H9 (cell line): ENCODE results near the gene FEZ2. TPM values are rescaled to one million over a fixed set of nuclear protein-coding genes. Genes with fewer than 3 reads are reported as not detected.

Source experiments
- DNase-seq: peaks from one replicate; pipeline ENCODE4 v3.0.0-alpha.2; 2017
- H2AFZ ChIP-seq: one replicate; pipeline ENCODE4 v1.6.1; 2013; ENCODE audit warnings: mild to moderate bottlenecking, low read length, control low read depth, moderate library complexity
- H2AK5ac ChIP-seq: 2 replicates; pipeline ENCODE4 v1.6.1; 2013; ENCODE audit warnings: low read length, control low read depth, mixed read lengths; ENCODE audit not compliant: insufficient read length
- H2BK120ac ChIP-seq: one replicate; pipeline ENCODE4 v1.6.1; 2013; ENCODE audit warnings: low read depth, mild to moderate bottlenecking, low read length, control low read depth, inconsistent platforms; ENCODE audit not compliant: poor library complexity, severe bottlenecking
- H2BK12ac ChIP-seq: 2 replicates; pipeline ENCODE4 v1.6.1; 2013; ENCODE audit warnings: low read length, control low read depth, mixed read lengths, low read depth; ENCODE audit not compliant: insufficient read length
- H2BK15ac ChIP-seq: 2 replicates; pipeline ENCODE4 v1.6.1; 2013; ENCODE audit warnings: low read depth, low read length, control low read depth
- H2BK20ac ChIP-seq: one replicate; pipeline ENCODE4 v1.6.1; 2013; ENCODE audit warnings: low read depth, mild to moderate bottlenecking, low read length, control low read depth, inconsistent platforms; ENCODE audit not compliant: poor library complexity, severe bottlenecking
- H2BK5ac ChIP-seq: 2 replicates; pipeline ENCODE4 v1.6.1; 2013; ENCODE audit warnings: low read length, control low read depth, mixed read lengths; ENCODE audit not compliant: insufficient read length
- H3K14ac ChIP-seq: 2 replicates; pipeline ENCODE4 v1.6.1; 2013; ENCODE audit warnings: low read length, control low read depth; ENCODE audit not compliant: insufficient read depth
- H3K18ac ChIP-seq: 2 replicates; pipeline ENCODE4 v1.6.1; 2013; ENCODE audit warnings: low read depth, mild to moderate bottlenecking, mixed read lengths, low read length, control low read depth; ENCODE audit not compliant: insufficient read length
- H3K23ac ChIP-seq: 2 replicates; pipeline ENCODE4 v1.6.1; 2013; ENCODE audit warnings: low read length, control low read depth, mixed read lengths, low read depth; ENCODE audit not compliant: insufficient read length
- H3K23me2 ChIP-seq: 2 replicates; pipeline ENCODE4 v1.6.1; 2013; ENCODE audit warnings: low read depth, mild to moderate bottlenecking, mixed read lengths, low read length, control low read depth; ENCODE audit not compliant: insufficient read length, poor library complexity, severe bottlenecking
- H3K27ac ChIP-seq: 2 replicates; pipeline ENCODE4 v1.5.1; 2013; ENCODE audit warnings: low read length, control low read depth, mixed read lengths, low read depth; ENCODE audit not compliant: insufficient read length
- H3K27me3 ChIP-seq: 2 replicates; pipeline ENCODE4 v1.6.1; 2013; ENCODE audit warnings: low read length, control low read depth, inconsistent platforms; ENCODE audit not compliant: insufficient read depth
- H3K4ac ChIP-seq: 2 replicates; pipeline ENCODE4 v1.6.1; 2013; ENCODE audit warnings: low read depth, mild to moderate bottlenecking, control low read depth, inconsistent platforms, low read length, moderate library complexity
- H3K4me1 ChIP-seq: 2 replicates; pipeline ENCODE4 v1.6.1; 2013; ENCODE audit warnings: low read length, control low read depth, inconsistent platforms; ENCODE audit not compliant: insufficient read depth
- H3K4me2 ChIP-seq: 2 replicates; pipeline ENCODE4 v1.6.1; 2013; ENCODE audit warnings: low read length, control low read depth, mixed read lengths; ENCODE audit not compliant: insufficient read length, insufficient read depth
- H3K56ac ChIP-seq: 2 replicates; pipeline ENCODE4 v1.6.1; 2013; ENCODE audit warnings: low read depth, mild to moderate bottlenecking, mixed read lengths, low read length, control low read depth; ENCODE audit not compliant: insufficient read length
- H3K79me1 ChIP-seq: 2 replicates; pipeline ENCODE4 v1.6.1; 2013; ENCODE audit warnings: low read depth, mild to moderate bottlenecking, moderate library complexity, low read length, control low read depth, inconsistent platforms; ENCODE audit not compliant: insufficient read depth, poor library complexity, severe bottlenecking
- H3K79me2 ChIP-seq: 2 replicates; pipeline ENCODE4 v1.6.1; 2013; ENCODE audit warnings: low read length, control low read depth, inconsistent platforms; ENCODE audit not compliant: insufficient read depth
- H3K9ac ChIP-seq: 2 replicates; pipeline ENCODE4 v1.6.1; 2013; ENCODE audit warnings: low read length, control low read depth, mixed read lengths; ENCODE audit not compliant: insufficient read length; ENCODE audit errors: extremely low read depth
- H3K9me3 ChIP-seq: one replicate; pipeline ENCODE4 v1.6.1; 2013; ENCODE audit warnings: low read depth, low read length, inconsistent platforms; ENCODE audit not compliant: control insufficient read depth
- H3T11ph ChIP-seq: one replicate; pipeline ENCODE4 v1.6.1; 2013; ENCODE audit warnings: mild to moderate bottlenecking, low read length, control low read depth, inconsistent platforms
- H4K20me1 ChIP-seq: one replicate; pipeline ENCODE4 v1.6.1; 2013; ENCODE audit not compliant: control insufficient read depth, insufficient read length, insufficient read depth
- H4K5ac ChIP-seq: 2 replicates; pipeline ENCODE4 v1.6.1; 2013; ENCODE audit warnings: low read depth, mild to moderate bottlenecking, mixed read lengths, low read length, control low read depth; ENCODE audit not compliant: insufficient read length
- H4K8ac ChIP-seq: replicated peaks from 2 replicates; pipeline ENCODE4 v1.6.1; 2013; ENCODE audit warnings: low read length, control low read depth, mixed read lengths, low read depth; ENCODE audit not compliant: insufficient read length
- H4K91ac ChIP-seq: 2 replicates; pipeline ENCODE4 v1.6.1; 2013; ENCODE audit warnings: low read depth, mild to moderate bottlenecking, moderate library complexity, mixed read lengths, low read length, control low read depth; ENCODE audit not compliant: insufficient read length
- H3K27ac Mint-ChIP-seq, 3 experiments: 2 replicates in 2 of 3; 3 replicates in 1 of 3; pipeline ENCODE4 v1.8.0; 2020 to 2021; ENCODE audit warnings: mixed read lengths in 3 of 3, mild to moderate bottlenecking in 1 of 3, moderate library complexity in 1 of 3
- H3K27me3 Mint-ChIP-seq: 2 replicates; pipeline ENCODE4 v1.8.0; 2021; ENCODE audit warnings: low read depth, mild to moderate bottlenecking, moderate library complexity, mixed read lengths
- H3K36me3 Mint-ChIP-seq, 3 experiments: 2 replicates in 2 of 3; 3 replicates in 1 of 3; pipeline ENCODE4 v1.8.0; 2020 to 2021; ENCODE audit warnings: low read depth in 3 of 3, mixed read lengths in 3 of 3; ENCODE audit not compliant: insufficient read depth in 1 of 3
- H3K4me1 Mint-ChIP-seq, 2 experiments: 2 replicates each; pipeline ENCODE4 v1.8.0; 2020; ENCODE audit warnings: mixed read lengths in 2 of 2
- H3K4me3 Mint-ChIP-seq, 2 experiments: 2 replicates in 1 of 2; 3 replicates in 1 of 2; pipeline ENCODE4 v1.8.0; 2020 to 2021; ENCODE audit warnings: mild to moderate bottlenecking in 2 of 2, mixed read lengths in 2 of 2, moderate library complexity in 1 of 2
- H3K9me3 Mint-ChIP-seq, 2 experiments: 2 replicates in 1 of 2; 3 replicates in 1 of 2; pipeline ENCODE4 v1.8.0; 2020; ENCODE audit warnings: mild to moderate bottlenecking in 2 of 2, mixed read lengths in 2 of 2, moderate library complexity in 1 of 2
- CTCF ChIP-seq: fragments of 200-600 bp; sonication (generic); conservative IDR thresholded peaks from 3 replicates; pipeline ENCODE4 v1.8.0; 2021; ENCODE audit warnings: antibody characterized with exemption, mild to moderate bottlenecking
- WGBS: extraction: QIAGEN DNeasy Blood & Tissue Kit; methylation state at CpG from one replicate; pipeline ENCODE4 v1.1.7; 2013; ENCODE audit warnings: missing lambda C conversion rate, low lambda C conversion rate, mixed read lengths; ENCODE audit not compliant: insufficient read length; ENCODE audit errors: extremely low coverage; 5-methylcytosine and 5-hydroxymethylcytosine counted together
- total RNA-seq: library from RNA; stranded (reverse); gene quantifications from 2 replicates; pipeline ENCODE4 v1.2.1, GENCODE V29; 2021

Gene FEZ2
- total RNA-seq, 1 experiment from 2014 or later: 27.7 TPM

DNA sequence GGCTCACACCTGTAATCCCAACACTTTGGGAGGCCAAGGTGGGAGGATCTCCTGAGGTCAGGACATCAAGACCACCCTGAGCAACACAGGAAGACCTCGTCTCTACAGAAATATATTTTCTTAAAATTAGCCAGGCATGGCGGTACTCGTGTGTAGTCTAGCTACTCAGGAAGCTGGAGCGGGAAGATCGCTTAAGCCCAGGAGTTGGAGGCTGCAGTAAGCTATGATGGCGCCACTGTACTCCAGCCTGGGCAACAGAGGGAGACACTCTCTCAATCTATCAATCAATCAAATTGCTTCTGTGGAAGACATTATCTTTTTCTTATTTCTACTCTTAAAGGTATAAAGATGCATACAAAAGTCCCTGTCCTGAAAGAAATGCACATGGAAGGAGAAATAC lies 11.3 kb downstream of the FEZ2 start:
- Histone ChIP-seq H4K8ac (no peak overlapping the region), H2BK12ac (no peak overlapping the region), H2BK15ac (no peak overlapping the region), H3T11ph (no peak overlapping the region), H2BK120ac (no peak overlapping the region), H3K14ac (no peak overlapping the region), H4K91ac (no peak overlapping the region), H3K18ac (no peak overlapping the region), H3K79me1 (no peaks in the 10 kb centered on the region), H3K23me2 (no peaks in the 10 kb centered on the region), H3K23ac (no peak overlapping the region), H3K4me1 (no peaks in the 10 kb centered on the region), H2AFZ (no peak overlapping the region), H3K56ac (no peak overlapping the region), H3K9me3 (no peaks in the 10 kb centered on the region), H2AK5ac (no peak overlapping the region), H2BK20ac (no peak overlapping the region), H3K27me3 (no peaks in the 10 kb centered on the region), H3K79me2 (peaks cover 2% of the 10 kb centered on the region; the same call in 1 of the 2 replicates), H3K4ac (no peak overlapping the region), H4K5ac (no peak overlapping the region), H4K20me1 (no peaks in the 10 kb centered on the region), H3K27ac (no peak overlapping the region), H2BK5ac (no peak overlapping the region), H3K9ac (no peak overlapping the region), H3K4me2 (no peak overlapping the region)
- peaks cover 0 to 4% of the 10 kb centered on the region in 2 experiments; a peak in 1 of 4 replicates for H3K4me1 Mint-ChIP-seq
- no peak overlapping the region for H3K27ac Mint-ChIP-seq
- H3K9me3 Mint-ChIP-seq: no peaks in the 10 kb centered on the region
- no peak overlapping the region for H3K4me3 Mint-ChIP-seq
- WGBS: no CpG with 5 or more reads among the region's 6 CpGs
- no peaks in the 10 kb centered on the region for H3K27me3 Mint-ChIP-seq
- DNase-seq: no peak
- peaks cover 10 to 60% (median 43%) of the 10 kb centered on the region in 3 experiments; a peak in 6 of 7 replicates for H3K36me3 Mint-ChIP-seq
- no peak for TF ChIP-seq CTCF
